ENCODE data around the gene ATP1A4.

DNA sequence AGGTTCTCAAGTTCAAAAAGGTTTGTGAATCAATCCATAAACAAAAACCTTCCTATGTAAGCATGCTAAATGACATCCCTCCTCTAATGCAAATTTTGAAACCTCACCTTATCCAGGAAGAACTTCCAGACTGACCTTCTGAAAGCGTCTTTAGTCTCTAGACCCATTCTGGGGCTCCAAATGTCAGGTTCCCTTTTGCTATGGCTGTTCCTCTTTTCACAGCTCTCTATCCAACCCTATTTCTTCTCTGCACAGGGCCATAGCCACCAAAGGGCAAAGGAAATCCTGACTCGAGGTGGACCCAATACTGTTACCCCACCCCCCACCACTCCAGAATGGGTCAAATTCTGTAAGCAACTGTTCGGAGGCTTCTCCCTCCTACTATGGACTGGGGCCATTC, 3.4 kb downstream of the ATP1A4 start:
- TF ChIP-seq CTCF (IDR thresholded peaks at IDR 0.05), result no peak
- no peak for TF ChIP-seq POLR2A (IDR thresholded peaks at IDR 0.05)
- no peak for TF ChIP-seq POLR2AphosphoS5 (IDR thresholded peaks at IDR 0.05)

All from prostate gland (tissue), 2 donors.